ENCODE results near the gene NCKAP1.
"Not testable (repeated sequence)": the region's sequence is repeated elsewhere in the genome, so short reads cannot be mapped to it uniquely, and the experiment has no call there.

NCKAP1 gene

GRCh38 chr2:183009249-183009899, 28.9 kb downstream of the NCKAP1 start:
- in situ Hi-C loops (cut with MboI; ENCODE audit: low sequenced_read_pairs): no loop called here

GRCh38 chr2:183001948-183002347, 36.3 kb downstream of the NCKAP1 start:
- in situ Hi-C loops (cut with MboI; ENCODE audit: low sequenced_read_pairs): no loop called here

- in situ Hi-C loops (cut with MboI; ENCODE audit: low sequenced_read_pairs): no loop called here
These were observed 37.4 kb downstream of the NCKAP1 start for GRCh38 chr2:183000846-183001245.

- in situ Hi-C loops (cut with MboI; ENCODE audit: low sequenced_read_pairs): no loop called here
These were observed 38.8 kb downstream of the NCKAP1 start for GRCh38 chr2:182999348-183000028.

GRCh38 chr2:182994228-182994912, 43.9 kb downstream of the NCKAP1 start:
- in situ Hi-C loops (cut with MboI; ENCODE audit: low sequenced_read_pairs): no loop called here

- in situ Hi-C loops (cut with MboI; ENCODE audit: low sequenced_read_pairs): no loop called here
These were observed 55.3 kb downstream of the NCKAP1 start for GRCh38 chr2:182982941-182983340.

GRCh38 chr2:182981475-182981874, 56.8 kb downstream of the NCKAP1 start:
- in situ Hi-C loops (cut with MboI; ENCODE audit: low sequenced_read_pairs): not testable (repeated sequence)

GRCh38 chr2:182980652-182981051, 57.6 kb downstream of the NCKAP1 start:
- in situ Hi-C loops (cut with MboI; ENCODE audit: low sequenced_read_pairs): no loop called here

- in situ Hi-C loops (cut with MboI; ENCODE audit: low sequenced_read_pairs): no loop called here
These were observed 58.1 kb downstream of the NCKAP1 start for GRCh38 chr2:182980115-182980514.

- in situ Hi-C loops (cut with MboI; ENCODE audit: low sequenced_read_pairs): no loop called here
These were observed 60.8 kb downstream of the NCKAP1 start for GRCh38 chr2:182977463-182977862.

GRCh38 chr2:182973441-182974352, 64.6 kb downstream of the NCKAP1 start:
- in situ Hi-C loops (cut with MboI; ENCODE audit: low sequenced_read_pairs): no loop called here

- in situ Hi-C loops (cut with MboI; ENCODE audit: low sequenced_read_pairs): no loop called here
These were observed 65.7 kb downstream of the NCKAP1 start for GRCh38 chr2:182972548-182972942.

GRCh38 chr2:182971820-182972547, 66.3 kb downstream of the NCKAP1 start:
- in situ Hi-C loops (cut with MboI; ENCODE audit: low sequenced_read_pairs): no loop called here

GRCh38 chr2:182970486-182970885, 67.8 kb downstream of the NCKAP1 start:
- in situ Hi-C loops (cut with MboI; ENCODE audit: low sequenced_read_pairs): no loop called here

GRCh38 chr2:182968493-182968892, 69.8 kb downstream of the NCKAP1 start:
- in situ Hi-C loops (cut with MboI; ENCODE audit: low sequenced_read_pairs): no loop called here

GRCh38 chr2:182966356-182966755, 71.9 kb downstream of the NCKAP1 start:
- in situ Hi-C loops (cut with MboI; ENCODE audit: low sequenced_read_pairs): not testable (repeated sequence)

- in situ Hi-C loops (cut with MboI; ENCODE audit: low sequenced_read_pairs): no loop called here
These were observed 75.6 kb downstream of the NCKAP1 start for GRCh38 chr2:182962641-182963040.

GRCh38 chr2:182960869-182961268, 77.4 kb downstream of the NCKAP1 start:
- in situ Hi-C loops (cut with MboI; ENCODE audit: low sequenced_read_pairs): not testable (repeated sequence)

- in situ Hi-C loops (cut with MboI; ENCODE audit: low sequenced_read_pairs): no loop called here
These were observed 83.5 kb downstream of the NCKAP1 start for GRCh38 chr2:182954789-182955188.

- in situ Hi-C loops (cut with MboI; ENCODE audit: low sequenced_read_pairs): no loop called here
These were observed 85.4 kb downstream of the NCKAP1 start for GRCh38 chr2:182952741-182953450.
